GM21447 (cell line): ENCODE measurements around the gene NCOR2.

Source experiments
- ATAC-seq: cut with Tn5 transposase; IDR thresholded peaks from one replicate; pipeline ENCODE4 v1.9.1; 2021; ENCODE audit not compliant: unreplicated experiment

Gene NCOR2

GRCh38 chr12:124561231-124561630 lies 6.2 kb downstream of the NCOR2 start:
- ATAC-seq, result no peak

GRCh38 chr12:124560146-124560890 lies 7.1 kb downstream of the NCOR2 start:
- no peak for ATAC-seq

DNA sequence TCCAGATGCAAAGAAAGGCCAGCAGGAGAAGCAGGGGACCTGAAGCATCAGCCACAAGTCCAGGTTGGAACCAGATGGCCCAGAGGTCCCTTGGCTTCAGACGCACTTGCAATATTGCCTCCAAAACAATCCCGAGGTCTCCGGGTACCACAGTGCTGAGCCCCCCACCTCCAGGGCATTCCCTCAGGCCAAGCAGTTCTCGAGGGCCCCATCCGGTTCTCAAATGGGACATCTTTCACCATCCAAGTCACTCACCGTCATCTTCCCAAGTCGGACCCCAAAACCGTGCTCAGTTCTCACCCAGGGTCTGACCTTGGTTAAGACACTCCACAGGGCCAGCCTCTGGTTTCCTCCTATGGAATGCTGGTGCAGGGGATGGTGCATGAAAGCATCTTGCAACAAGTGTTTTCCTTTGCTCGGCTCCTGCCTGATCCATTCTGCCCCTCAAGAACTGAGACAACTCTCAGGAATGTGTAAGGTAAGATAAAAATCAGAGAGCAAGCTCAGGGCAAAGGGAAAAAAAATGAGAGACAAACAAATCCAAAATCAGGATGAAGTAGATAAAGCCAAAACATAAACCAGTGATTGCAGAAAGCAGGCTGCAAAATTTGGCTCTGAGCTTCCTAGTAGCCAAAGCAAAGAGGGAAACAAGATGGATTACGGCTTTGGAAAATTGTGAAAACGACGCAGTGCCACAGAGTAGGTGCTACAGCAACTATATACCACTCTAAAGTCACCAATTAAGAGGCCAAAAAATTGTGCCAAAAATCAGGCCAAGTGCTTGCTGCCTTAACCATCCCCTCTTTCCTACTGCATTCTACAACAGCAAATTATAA lies 8.0 kb downstream of the NCOR2 start:
- no peak for ATAC-seq

DNA sequence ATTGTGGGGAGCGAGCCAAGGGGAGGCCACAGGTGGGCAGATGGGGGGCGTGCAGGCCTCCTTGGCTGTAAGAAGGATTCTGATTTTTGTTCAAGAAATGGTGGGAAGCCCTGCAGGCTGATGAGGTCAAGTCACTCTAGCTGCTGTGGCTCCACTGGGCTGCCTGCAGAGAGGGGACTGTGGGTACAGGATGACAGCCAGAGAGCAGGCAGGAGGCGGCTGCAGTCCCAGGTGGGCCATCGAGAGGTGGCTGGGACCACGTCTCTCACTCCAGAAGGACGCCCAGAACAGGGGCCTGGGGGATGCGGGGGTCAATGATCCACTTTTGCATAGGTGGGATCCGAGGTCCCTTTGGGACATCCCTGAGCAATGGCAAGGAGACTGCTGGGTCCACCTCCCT lies 9.1 kb downstream of the NCOR2 start:
- no peak for ATAC-seq

DNA sequence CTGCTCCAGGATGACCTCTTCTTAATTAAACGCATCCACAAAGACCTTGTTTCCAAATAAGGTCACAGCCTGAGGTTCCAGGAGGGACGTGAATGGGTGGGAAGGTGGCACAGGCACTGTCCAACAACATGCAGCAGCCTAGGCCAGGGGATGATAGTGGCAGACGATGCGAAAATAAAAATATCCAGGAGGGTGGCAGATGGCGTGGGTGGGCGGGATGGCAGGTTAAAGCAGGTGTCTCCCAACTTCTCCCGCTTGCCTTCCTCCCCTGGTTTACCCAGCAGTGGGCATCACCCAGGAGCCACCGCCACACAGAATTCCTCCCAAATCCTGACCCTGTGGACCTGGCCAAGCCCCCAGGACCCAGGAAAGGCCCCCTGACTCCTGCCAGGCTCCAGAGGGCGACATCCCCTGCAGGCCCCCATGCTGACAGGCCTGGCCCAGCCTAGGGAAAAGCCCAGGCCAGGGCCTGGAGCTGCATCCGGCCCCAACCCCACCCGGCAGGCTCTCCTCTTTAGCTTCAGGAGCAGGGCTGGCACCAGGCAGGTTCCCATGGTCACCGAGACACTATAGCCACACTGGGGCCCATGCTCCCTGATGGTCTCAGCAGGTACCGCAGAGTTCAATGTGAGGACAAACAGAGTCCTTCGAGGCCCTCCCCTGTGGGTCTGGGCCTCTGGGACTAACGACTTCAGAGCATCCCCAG lies 9.7 kb downstream of the NCOR2 start:
- ATAC-seq, result no peak

- no peak for ATAC-seq
Observed at GRCh38 chr12:124556896-124557501, 10.4 kb downstream of the NCOR2 start.

DNA sequence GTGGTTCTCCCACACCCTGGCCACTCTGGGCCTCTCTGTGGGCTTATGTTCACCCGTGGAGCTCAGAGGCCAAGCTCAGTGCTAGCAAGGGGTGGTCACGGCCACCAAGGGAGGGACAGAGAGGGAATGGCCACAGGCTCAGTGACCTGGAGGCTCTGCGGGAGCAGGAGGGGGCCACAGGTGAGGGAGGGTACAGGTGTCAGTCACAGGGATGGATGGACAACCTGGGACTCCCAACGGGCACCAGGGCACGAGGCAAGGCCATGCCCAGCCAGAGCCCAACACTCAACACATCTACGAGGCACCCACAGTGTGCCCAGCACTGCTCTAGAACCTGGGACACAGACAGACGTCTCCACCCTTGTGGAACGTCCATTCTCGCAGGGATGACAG lies 11.3 kb downstream of the NCOR2 start:
- no peak for ATAC-seq

- no peak for ATAC-seq
Observed at GRCh38 chr12:124555168-124556073, 12.0 kb downstream of the NCOR2 start.

- ATAC-seq, result no peak
Observed at GRCh38 chr12:124554429-124555029, 12.9 kb downstream of the NCOR2 start.

- ATAC-seq, result no peak
Observed at GRCh38 chr12:124553862-124554428, 13.5 kb downstream of the NCOR2 start.

DNA sequence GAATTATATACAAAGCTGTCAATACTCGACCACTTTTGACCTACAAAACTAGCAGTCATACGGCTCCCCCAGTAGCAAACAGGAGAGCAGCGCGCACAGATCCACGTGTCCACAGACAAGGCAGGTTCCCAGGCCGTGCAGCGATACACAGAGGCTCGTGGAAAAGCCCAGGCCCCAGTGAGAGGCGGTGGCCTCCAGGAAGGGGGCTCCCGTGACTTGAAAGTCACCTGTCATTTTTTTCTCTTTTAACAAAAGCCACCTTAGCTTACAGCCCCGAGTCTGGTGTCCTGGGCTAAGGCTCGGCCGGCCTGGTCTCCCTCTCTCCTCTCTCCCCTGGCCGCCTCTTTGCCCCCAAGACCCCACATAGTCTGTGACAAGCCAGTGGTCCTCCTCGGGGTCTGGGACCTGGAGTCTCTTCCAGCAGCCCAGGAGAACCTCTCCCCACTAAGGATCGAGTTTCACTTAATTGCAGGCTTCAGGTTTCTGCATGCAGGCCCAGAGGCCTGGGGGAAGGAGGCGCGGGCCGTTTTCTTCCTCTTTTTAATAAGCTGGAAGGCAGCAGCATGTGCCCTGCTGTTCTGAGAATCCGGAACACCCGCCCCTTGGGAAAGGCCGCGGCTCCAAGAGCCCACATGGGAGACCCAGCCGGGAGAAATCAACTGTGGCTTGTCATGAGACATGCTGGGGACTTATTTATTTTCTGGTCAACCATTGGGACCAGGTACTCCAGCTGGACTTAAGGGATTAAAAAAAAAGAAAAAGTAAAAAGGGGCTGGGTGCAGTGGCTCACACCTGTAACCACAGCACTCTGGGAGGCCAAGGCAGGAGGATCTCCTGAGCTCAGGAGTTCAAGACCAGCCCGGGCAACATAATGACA lies 15.9 kb downstream of the NCOR2 start:
- ATAC-seq, result no peak

DNA sequence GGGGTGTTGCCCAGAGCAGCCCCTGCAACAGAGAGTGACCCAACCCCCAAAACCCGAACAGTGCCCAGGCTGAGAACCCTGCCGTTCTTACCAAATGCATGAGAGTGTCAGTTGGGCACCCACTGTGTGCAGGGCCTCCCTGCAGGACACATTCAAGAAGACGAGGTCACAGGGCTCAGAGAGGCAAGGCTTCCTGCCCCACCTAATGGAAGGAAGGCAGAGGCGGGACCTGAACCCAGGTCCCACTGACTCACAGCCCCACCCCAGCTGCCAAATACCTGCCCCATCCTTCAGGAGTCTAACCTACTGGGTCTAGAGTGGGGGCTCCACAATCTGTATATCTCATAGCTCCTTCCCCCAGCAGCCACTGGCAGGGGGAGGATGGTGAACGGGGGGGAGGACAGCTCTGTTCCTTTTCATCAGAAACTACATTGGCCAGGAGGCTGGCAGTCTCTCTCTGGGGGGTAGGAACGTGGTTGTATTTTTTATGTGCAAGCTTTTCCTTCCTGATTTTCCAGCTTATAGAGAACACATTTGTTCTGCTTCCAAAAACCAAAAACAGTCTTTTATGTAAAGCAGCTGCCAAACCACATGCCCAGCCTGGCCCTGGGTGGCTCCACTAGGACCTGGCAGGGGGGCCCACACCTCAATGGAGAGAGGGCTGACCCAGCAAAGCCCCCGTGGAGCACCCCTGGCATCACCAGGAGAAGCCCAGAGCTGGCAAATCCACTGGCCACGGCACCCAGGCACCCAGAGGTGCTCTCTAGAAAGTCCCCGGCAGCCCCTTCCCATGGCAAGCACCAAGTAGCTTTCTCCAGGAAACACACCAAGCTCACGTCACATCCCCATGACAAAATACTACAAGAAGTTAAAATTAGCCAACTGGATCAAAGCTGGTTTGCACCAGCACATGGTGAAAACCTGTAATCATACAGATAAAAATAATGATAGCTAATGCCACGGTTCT lies 17.0 kb downstream of the NCOR2 start:
- no peak for ATAC-seq

DNA sequence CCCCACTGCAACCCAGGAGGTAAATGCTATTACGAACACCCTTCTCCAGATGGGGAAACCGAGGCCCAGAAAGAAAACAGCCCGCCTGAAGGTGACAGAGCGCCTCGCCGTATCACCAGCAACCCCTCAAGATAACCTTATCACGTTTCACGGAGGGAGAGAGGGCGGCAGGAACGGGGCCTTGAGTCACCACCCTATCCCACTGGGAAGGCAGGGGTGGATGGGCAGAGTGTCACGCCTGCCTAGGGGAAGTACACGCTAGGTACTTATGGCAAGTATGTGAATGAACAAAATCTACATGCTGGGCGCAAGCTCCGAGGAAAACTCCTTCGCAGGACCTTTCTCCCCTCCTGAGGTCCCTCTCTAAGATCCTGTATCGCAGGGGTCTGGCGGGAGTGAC lies 17.8 kb downstream of the NCOR2 start:
- no peak for ATAC-seq

DNA sequence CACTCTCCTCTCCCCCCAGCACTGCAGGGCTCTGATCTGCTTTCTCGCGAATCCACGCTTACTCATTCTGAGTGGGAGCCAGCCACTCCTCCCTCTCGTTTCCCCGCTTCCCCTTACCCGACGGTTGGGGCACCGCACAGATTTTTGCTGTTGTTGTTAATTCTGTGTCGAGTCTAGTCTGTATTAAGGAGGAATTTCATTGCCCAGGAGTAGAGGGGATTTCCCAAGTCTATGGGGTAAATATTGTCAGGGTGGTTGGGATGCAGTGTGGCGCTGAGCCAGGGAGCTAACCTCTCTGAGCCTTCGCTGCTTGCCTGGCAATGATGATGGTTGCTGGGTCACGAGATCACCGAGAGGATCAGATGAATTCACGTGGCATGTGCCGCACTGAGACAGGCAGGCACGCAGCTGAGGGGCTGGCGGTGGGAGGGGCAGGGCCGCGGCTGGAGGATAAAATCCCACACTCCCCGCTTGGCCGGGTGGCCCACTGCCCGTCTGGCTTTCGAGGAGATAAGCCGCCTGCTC lies 18.5 kb downstream of the NCOR2 start:
- ATAC-seq, result no peak

DNA sequence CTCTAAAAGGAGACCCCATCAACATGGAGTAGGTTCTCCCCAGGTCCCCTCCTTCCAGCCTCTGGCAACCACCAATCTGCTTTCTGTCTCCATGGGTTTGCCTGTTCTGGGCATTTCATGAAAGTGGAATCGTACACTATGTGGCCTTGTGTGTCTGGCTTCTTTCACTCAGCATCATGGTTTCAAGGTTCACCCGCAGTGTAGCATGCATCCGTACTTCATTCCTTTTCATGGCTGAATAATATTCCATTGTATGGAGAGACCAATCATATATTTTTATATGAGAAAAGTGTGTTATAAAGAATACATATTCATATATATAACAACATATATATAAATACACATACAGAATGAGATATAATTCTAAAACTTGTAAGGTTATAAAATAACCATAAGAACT lies 19.8 kb downstream of the NCOR2 start:
- ATAC-seq, result no peak

DNA sequence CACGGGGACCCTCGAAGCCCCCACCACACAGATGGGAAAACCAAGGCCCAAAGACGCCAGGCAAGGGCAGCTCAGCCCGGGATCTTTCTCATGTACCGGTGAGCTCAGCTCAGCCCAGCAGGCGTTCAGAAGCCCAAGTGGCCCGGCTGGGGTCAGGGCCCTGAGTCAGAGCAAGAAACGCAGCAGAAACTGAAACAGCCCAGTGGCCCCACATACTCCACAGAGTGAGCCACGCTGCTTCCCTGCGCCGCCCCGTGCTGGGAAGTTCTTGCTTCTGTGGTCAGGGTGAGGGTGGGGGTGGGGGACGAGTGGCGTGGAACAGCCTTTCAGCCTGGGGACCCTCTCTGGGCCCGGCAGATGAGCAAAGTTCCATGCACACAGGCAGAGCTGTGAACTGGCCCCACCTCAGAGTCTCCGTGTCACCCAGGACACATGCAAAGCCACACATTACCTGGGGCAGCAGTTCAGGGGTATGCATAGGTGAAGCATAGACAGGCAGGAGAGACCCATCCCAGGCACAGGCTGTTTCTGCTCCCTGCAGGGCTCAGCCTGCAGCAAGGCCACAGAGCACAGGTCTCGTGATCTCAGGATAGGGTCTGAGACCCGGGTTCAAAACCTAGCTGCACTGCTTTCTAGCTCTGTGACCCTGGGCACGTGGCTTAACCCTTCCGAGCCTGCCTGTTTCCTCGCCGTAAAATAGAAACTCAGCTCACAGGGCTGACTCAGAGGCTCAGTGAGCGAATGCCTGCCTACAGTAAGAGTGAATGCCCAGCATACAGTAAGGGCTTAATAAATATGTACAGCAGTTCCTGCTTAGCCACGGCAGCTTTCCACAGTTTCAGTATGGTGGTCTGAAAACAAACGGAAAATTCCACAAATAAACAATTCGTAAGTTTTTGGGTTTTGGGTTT lies 21.6 kb downstream of the NCOR2 start:
- peak; percentile 85 for ATAC-seq
